Neural cell (in vitro differentiated cells): ENCODE data around the gene TRIM44.

Experiments
- EP300 ChIP-seq: fragments of 450-650 bp; conservative IDR thresholded peaks from 2 replicates; pipeline ENCODE4 v1.6.1; 2014; ENCODE audit warnings: antibody characterized with exemption, mild to moderate bottlenecking, moderate library complexity; ENCODE audit not compliant: poor library complexity, severe bottlenecking
- POLR2AphosphoS5 ChIP-seq: IDR thresholded peaks from 2 replicates; pipeline ENCODE4 v1.6.1; 2012
- RAD21 ChIP-seq: fragments of 450-650 bp; conservative IDR thresholded peaks from 2 replicates; pipeline ENCODE4 v1.6.1; 2014; ENCODE audit warnings: antibody characterized with exemption, mild to moderate bottlenecking, moderate library complexity
- SMC3 ChIP-seq: fragments of 450-650 bp; conservative IDR thresholded peaks from 2 replicates; pipeline ENCODE4 v1.6.1; 2014; ENCODE audit warnings: antibody characterized with exemption, mild to moderate bottlenecking, moderate library complexity; ENCODE audit not compliant: poor library complexity
- TAF1 ChIP-seq: IDR thresholded peaks from 2 replicates; pipeline ENCODE4 v1.6.1; 2012; ENCODE audit warnings: low read depth
- TF ChIP-seq, protein P1 (sequence below): fragments of 450-650 bp; IDR thresholded peaks from 2 replicates; pipeline ENCODE4 v1.5.1; 2014; ENCODE audit warnings: antibody characterized with exemption, mild to moderate bottlenecking, moderate library complexity; ENCODE audit not compliant: poor library complexity, severe bottlenecking
- TF ChIP-seq, protein P2 (sequence below): IDR thresholded peaks from 2 replicates; pipeline ENCODE4 v1.6.1; 2012; ENCODE audit warnings: borderline replicate concordance

DNA sequence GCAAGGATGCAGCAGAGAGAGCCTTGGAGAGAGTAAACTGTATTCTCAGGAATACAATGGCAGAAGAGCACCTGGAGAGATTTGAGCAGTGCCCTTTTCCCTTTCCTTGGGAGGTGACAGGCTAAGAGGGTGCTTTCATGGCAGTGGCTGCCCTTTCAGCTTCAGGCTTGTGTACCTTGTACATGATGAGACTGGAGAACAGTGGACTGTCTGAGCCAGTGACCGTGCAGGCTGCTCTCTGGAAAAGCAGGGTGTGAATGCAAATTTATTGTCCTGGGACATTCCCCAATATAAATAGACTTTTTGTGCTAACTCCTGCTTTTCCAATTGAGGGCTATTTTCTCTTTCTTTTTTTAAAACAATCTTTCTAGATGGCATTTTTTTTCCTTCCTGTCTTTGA, 99.3 kb downstream of the TRIM44 start:
- TF ChIP-seq, protein P1, sequence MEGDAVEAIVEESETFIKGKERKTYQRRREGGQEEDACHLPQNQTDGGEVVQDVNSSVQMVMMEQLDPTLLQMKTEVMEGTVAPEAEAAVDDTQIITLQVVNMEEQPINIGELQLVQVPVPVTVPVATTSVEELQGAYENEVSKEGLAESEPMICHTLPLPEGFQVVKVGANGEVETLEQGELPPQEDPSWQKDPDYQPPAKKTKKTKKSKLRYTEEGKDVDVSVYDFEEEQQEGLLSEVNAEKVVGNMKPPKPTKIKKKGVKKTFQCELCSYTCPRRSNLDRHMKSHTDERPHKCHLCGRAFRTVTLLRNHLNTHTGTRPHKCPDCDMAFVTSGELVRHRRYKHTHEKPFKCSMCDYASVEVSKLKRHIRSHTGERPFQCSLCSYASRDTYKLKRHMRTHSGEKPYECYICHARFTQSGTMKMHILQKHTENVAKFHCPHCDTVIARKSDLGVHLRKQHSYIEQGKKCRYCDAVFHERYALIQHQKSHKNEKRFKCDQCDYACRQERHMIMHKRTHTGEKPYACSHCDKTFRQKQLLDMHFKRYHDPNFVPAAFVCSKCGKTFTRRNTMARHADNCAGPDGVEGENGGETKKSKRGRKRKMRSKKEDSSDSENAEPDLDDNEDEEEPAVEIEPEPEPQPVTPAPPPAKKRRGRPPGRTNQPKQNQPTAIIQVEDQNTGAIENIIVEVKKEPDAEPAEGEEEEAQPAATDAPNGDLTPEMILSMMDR, result no peak
- TF ChIP-seq TAF1 (no peak), RAD21 (no peak), POLR2AphosphoS5 (no peak), SMC3 (no peak), EP300 (no peak)
- TF ChIP-seq, protein P2, sequence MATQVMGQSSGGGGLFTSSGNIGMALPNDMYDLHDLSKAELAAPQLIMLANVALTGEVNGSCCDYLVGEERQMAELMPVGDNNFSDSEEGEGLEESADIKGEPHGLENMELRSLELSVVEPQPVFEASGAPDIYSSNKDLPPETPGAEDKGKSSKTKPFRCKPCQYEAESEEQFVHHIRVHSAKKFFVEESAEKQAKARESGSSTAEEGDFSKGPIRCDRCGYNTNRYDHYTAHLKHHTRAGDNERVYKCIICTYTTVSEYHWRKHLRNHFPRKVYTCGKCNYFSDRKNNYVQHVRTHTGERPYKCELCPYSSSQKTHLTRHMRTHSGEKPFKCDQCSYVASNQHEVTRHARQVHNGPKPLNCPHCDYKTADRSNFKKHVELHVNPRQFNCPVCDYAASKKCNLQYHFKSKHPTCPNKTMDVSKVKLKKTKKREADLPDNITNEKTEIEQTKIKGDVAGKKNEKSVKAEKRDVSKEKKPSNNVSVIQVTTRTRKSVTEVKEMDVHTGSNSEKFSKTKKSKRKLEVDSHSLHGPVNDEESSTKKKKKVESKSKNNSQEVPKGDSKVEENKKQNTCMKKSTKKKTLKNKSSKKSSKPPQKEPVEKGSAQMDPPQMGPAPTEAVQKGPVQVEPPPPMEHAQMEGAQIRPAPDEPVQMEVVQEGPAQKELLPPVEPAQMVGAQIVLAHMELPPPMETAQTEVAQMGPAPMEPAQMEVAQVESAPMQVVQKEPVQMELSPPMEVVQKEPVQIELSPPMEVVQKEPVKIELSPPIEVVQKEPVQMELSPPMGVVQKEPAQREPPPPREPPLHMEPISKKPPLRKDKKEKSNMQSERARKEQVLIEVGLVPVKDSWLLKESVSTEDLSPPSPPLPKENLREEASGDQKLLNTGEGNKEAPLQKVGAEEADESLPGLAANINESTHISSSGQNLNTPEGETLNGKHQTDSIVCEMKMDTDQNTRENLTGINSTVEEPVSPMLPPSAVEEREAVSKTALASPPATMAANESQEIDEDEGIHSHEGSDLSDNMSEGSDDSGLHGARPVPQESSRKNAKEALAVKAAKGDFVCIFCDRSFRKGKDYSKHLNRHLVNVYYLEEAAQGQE, result no peak
